GM10266 (cell line): ENCODE measurements around the gene DPCD.

Experiments
- DNase-seq: peaks from one replicate; pipeline ENCODE4 v3.0.0; 2012; ENCODE audit errors: extremely low spot score
- TF ChIP-seq, protein P1 (sequence below): IDR thresholded peaks from 2 replicates; pipeline ENCODE4 v1.5.1; 2012; ENCODE audit warnings: mild to moderate bottlenecking, low read depth; ENCODE audit not compliant: control insufficient read depth, insufficient read depth; ENCODE audit errors: missing control alignments

Gene DPCD

DNA sequence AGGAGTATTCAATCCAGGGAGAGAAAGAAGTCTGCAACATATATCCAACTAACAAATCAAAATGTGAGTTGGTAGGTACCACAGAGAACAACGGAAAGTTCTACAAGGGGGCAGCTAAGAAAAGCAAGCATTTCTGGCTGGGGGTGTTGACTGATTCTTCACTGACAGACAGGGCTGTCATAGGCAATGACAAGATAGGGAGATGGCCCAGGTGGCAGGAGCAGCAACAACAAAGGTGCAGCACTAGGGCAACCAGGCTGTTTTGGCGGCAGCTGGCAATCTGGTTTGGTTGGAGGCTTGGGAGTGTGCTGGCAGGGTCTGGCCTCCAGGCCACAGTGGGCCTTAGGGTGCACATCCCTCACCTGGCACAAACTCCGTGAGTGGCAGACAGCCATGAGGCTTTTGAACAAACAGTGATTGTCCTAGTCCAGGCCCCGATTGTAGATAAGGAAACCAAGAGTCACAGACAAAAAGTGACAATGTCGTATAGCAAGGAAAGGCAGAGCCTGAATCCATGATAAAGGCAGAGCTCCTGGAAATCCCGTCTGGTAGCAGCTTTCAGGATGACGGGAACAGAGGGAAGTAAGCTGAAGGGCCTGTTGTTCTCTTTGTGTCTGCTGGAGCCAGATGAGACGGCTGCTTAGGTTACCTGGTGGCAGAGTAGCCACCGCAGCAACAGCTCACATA, 28.4 kb downstream of the DPCD start:
- TF ChIP-seq, protein P1, sequence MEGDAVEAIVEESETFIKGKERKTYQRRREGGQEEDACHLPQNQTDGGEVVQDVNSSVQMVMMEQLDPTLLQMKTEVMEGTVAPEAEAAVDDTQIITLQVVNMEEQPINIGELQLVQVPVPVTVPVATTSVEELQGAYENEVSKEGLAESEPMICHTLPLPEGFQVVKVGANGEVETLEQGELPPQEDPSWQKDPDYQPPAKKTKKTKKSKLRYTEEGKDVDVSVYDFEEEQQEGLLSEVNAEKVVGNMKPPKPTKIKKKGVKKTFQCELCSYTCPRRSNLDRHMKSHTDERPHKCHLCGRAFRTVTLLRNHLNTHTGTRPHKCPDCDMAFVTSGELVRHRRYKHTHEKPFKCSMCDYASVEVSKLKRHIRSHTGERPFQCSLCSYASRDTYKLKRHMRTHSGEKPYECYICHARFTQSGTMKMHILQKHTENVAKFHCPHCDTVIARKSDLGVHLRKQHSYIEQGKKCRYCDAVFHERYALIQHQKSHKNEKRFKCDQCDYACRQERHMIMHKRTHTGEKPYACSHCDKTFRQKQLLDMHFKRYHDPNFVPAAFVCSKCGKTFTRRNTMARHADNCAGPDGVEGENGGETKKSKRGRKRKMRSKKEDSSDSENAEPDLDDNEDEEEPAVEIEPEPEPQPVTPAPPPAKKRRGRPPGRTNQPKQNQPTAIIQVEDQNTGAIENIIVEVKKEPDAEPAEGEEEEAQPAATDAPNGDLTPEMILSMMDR: no peak

DNA sequence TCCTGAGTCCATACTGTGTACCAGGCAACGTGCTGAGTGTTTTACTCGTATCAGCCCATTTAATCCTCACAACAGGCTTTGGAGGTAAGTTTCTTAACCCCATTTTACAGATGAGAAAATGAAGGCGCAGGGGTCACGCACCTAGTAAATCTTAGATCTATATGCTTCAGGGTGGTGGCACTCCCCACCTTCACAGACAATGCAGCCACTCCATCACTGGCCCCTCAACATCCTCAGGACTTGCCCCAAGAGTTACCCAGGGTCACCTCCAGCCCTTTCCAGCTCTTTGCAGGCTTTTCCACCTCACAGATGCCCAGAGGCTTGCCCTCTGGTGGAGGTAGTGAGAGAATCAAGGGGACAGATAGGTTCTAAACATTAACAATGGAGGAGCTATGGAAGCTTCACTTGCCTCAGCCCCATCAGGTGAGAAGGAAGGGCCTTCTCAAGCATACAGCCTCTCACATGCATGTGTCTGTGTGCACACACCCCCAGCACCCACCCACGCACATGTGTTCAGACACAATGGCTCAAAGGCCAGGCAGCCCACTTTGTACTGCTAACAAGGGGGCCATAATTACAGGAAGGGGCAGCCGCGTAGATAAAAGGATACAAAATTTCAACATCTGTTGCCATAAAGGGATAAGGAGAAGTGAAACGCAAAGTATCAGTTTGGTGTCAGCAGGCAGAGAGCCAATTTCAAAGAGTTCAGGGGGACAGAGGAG, 29.1 kb downstream of the DPCD start:
- TF ChIP-seq, protein P1: peak; percentile 8
- peak; percentile 73 for DNase-seq

More for the DNA sequence above, 28.4 kb downstream of the DPCD start:
- no peak for DNase-seq

DNA sequence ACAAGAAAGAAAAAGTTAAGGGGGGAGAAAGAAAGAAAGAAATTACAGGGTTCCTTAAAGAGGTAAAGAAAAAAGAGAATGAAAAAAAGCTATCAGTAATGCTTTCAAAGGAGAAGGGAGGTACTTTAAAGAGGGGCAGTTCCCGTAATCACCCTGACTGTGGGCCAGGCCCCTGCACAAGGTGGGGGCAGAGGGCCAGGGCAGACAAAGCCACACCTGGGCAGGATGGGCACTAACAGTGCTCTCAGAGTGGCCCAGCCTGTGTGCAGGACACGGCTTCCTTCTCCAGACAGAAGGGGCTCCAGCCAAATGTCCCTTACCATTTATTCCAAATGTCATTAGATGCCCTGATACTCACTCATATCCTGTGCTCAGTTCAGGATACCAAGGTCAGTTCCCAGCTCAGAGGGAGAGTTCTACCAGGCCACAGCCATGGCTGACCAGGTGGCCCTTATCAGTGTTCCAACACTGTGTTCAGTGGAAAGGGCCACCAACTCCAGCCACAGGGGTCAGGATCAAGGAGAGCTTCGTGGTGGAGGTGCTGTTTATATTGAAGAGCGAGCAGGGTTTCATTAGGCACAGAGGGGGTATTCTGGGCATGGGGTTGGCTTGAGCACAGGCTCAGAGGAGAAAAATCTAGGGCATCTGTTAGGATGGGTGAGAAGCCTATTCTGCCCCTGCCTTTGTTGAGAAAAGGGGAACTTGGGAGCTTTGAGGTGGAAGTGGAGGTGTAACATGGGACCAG, 29.9 kb downstream of the DPCD start:
- no peak for DNase-seq
- TF ChIP-seq, protein P1: no peak

DNA sequence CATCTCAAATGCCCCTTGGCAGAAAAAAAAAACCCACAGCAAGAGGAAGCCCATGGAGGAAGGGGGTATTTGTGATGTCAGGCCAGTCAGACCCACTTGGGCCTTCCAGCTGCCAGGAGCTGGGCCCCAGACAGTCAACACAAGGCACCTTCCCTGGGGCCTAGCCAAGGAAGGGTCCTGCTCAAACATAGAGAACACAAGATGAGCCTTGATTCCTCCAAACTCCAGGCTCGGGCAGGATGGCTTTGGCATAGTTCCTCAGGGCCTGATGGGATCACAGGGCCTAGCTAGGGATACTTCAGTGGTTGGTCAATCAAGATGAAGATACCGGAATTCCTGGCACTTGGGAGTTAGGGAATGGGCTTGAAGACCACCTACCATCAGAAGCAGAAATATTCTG, 30.8 kb downstream of the DPCD start:
- TF ChIP-seq, protein P1: no peak
- no peak for DNase-seq

DNA sequence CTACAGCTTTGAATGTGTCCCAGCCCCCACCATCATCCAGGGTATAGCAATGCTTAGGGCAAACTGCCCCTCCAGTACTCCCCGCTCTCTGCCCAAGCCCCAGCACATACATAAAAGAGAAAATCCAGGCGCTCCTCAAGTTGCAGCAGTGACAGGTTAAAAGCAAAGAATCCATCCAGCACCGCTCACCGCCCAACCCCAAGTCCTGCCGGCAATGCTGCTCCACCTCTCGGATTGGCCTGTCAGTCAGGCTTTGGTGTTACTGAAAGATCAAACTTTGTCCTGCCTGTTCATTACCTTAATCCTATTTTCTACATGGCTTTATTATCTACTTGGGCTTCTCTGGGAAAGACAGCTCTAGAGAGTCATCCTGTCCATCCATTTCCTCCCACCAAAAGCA, 31.9 kb downstream of the DPCD start:
- TF ChIP-seq, protein P1: no peak
- DNase-seq: no peak

DNA sequence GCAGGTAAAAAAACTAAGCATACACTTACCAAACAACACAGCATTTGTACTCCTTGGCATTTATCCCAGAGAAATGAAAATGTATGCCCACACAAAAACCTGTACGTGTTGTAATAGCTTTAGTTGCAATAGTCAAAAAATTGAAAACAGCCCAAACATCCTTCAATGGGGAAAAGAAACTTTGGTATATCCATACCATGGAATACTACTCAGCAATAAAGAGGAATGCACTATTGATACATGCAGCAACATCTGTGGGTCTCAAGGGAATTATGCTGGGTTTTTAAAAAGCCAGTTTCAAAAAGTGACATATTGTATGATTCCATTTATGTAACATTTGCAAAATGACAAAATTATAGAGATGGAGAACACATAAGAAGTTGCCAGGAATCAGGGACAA, 35.4 kb downstream of the DPCD start:
- TF ChIP-seq, protein P1: no peak
- DNase-seq: no peak

DNA sequence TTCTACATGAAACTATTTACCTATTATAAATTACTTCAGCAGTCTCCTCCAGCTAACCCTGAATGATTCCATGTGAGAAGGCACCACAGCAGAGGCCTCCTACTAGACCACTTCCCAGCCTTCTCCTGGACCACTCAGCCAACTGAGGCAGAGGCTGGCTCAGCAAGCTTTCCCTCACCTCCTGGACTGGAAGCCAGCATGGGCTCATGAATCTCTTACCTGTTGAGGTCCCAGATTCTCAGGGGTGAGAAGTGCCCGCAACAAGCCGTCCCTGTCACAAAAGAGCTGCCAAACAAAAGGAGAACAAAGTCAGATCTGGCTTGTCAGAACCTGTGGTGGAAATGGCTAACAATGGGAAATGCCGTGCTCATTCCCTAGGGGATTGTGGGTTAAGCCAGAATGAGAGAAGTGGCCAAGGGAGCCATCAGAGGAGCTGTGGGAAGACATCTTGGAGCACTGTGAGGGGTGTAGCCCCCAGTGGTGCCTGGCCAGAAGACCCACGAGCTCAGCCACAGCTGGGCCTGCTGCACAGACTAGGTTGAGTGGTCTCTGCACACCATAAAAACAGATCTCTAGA, 36.5 kb downstream of the DPCD start:
- no peak for DNase-seq
- TF ChIP-seq, protein P1: no peak
